GM18907 (cell line): ENCODE measurements around the gene YTHDF2.
"Not testable (repeated sequence)": the region's sequence is repeated elsewhere in the genome, so short reads cannot be mapped to it uniquely, and the experiment has no call there.

Source experiments
- ATAC-seq: cut with Tn5 transposase; IDR thresholded peaks from one replicate; pipeline ENCODE4 v1.9.1; 2021; ENCODE audit warnings: mild to moderate bottlenecking, moderate library complexity; ENCODE audit not compliant: unreplicated experiment

Gene YTHDF2

DNA sequence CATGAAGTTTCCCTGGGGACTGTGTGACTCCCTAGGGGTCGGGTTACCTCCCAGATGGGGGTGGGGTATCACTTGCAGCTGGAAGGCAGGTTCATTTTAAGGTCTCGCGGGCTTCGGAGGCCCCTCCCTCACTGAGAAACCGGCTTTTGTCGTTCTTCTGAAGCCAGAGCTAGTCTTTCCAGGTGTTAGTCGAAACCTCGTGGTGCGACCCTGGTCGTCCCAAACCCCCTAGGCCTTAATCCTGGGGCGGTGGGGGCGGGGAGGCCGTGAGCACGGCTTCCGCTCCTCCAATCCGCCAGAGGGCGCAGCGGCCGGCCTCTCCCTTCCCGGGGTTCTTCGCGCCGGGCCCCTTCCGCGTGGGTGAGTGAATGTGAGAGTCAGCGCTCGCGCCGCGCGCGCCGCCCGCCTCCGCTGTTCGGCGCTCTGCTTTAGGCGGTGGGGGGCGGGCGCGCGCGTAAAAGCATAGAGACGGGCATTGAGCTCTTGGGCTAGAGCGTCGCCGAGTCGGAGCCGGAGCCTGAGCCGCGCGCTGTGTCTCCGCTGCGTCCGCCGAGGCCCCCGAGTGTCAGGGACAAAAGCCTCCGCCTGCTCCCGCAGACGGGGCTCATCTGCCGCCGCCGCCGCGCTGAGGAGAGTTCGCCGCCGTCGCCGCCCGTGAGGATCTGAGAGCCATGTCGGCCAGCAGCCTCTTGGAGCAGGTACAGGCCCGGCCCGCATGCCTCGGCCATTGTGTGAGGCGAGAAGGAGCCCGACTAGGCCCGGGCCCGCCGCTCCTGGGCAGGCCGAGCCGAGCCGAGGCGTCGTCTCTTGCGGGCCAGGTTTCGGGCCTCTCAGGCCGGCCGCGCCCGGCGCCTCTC lies at the start of gene YTHDF2:
TSS of gene YTHDF2 (plus strand) at position 491 of the 857 bp plus-strand sequence. CDS start at position 672, 181 bp downstream.
- peak; percentile 90 for ATAC-seq

DNA sequence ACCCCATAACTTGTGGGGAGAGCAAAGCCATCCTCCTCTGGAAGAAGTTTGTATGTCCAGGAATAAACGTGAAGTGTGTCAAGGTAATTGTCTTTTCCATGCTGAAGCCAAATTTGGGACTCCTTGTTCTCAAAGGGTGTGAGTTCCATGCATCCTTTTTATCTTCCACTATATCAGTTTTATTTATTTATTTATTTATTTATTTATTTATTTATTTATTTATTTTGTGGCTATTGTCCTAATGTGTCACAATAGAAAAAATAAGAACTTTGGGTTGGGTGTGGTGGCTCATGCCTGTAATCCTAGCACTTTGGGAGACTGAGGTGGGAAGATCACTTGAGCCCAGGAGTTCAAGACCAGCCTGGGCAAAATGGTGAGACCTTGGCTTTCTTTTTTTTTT lies 45.1 kb upstream of the YTHDF2 start:
- ATAC-seq = not testable (repeated sequence)

DNA sequence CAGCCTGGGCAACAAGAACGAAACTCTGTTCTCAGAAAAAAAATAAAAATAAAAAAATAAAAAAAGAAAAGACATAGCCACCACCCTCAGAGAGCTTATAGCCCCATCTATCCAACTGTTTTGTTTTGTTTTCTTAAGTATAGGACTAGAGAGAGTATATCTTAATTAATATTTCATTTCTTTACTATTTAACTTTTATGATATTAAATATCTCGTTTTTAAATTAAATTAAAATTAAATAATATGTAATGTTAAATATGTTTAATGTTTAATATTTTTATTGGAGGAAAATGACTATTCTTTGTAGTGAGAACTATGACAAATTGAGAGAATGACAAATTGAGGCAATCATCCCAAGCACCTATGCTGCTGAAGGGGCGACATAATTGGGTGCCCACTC lies 33.1 kb upstream of the YTHDF2 start:
- ATAC-seq = no peak

DNA sequence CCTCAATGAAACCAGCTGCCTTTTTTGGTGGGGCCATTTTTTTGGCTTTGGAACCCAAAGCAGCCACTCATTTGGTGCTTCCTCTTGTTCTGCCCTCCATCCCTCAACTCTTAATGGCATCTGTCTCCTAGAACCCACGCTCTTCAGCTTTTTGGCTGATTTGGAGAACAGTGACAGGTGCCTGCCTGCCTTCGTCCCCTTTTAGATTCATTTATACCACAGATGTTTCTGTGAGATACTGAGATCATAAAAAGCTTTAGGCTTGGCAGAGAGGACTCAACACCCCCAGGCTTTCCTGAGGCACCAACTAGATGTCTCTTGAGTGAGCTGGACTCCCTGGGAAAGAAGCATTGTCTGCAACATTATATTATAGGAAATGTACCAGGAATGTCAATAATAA lies 20.4 kb upstream of the YTHDF2 start:
- no peak for ATAC-seq

- ATAC-seq = no peak
These were observed 18.6 kb upstream of the YTHDF2 start for GRCh38 chr1:28718166-28718565.

DNA sequence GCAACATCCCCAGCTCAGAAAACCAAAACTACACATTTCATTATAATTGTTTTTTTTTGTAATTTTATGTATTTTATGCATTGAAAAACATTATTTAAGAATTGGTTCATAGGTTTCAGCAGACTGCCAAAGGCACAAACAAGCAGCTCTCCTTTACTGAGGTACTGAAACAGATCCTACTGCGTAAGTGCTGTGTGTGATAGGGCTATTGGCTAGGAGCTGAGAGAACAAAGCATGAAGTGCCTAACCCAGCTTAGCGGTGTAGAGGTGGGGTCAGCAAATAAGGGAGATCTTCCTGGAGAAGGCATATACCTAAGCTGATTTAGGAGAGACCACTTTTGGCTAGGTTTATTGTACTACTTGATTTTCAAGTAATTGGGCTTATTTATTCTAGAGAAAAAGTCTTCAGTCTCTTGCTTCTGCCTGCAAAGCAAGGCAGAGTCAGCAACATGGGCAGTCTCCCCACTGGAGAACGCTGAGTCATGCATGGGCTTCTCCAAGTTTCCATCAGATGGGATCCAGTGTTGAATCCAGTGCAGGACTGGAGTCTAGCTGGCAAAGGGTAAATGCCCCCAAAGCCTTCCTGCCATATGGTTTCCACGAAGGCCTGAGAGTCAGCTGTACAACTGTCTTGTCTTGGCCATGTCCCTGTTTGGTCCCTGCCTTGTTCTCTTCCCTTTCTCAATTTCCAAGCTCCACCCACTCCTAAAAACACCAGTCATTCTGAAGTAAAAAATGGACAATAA lies 18.0 kb upstream of the YTHDF2 start:
- no peak for ATAC-seq

GRCh38 chr1:28719332-28719619 lies 17.5 kb upstream of the YTHDF2 start:
- ATAC-seq = no peak

- ATAC-seq = no peak
These were observed 16.4 kb upstream of the YTHDF2 start for GRCh38 chr1:28720376-28720775.

DNA sequence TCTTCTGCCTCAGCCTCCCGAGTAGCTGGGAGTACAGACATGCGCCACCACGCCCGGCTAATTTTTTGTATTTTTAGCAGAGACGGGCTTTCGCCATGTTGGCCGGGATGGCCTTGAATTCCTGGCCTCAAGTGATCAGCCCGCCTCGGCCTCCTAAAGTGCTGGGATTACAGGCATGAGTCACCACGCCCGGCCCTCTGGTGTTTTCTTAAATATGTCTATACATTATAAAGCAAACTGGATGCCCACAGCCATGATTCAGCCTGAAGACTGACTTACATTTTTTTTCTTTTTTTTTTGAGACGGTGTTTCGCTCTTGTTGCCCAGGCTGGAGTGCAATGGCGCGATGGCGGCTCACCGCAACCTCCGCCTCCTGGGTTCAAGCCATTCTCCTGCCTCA lies 14.8 kb upstream of the YTHDF2 start:
- not testable (repeated sequence) for ATAC-seq

- not testable (repeated sequence) for ATAC-seq
These were observed 11.4 kb upstream of the YTHDF2 start for GRCh38 chr1:28725365-28725764.

- ATAC-seq = no peak
These were observed 735 bp upstream of the YTHDF2 start for GRCh38 chr1:28735961-28736449.

DNA sequence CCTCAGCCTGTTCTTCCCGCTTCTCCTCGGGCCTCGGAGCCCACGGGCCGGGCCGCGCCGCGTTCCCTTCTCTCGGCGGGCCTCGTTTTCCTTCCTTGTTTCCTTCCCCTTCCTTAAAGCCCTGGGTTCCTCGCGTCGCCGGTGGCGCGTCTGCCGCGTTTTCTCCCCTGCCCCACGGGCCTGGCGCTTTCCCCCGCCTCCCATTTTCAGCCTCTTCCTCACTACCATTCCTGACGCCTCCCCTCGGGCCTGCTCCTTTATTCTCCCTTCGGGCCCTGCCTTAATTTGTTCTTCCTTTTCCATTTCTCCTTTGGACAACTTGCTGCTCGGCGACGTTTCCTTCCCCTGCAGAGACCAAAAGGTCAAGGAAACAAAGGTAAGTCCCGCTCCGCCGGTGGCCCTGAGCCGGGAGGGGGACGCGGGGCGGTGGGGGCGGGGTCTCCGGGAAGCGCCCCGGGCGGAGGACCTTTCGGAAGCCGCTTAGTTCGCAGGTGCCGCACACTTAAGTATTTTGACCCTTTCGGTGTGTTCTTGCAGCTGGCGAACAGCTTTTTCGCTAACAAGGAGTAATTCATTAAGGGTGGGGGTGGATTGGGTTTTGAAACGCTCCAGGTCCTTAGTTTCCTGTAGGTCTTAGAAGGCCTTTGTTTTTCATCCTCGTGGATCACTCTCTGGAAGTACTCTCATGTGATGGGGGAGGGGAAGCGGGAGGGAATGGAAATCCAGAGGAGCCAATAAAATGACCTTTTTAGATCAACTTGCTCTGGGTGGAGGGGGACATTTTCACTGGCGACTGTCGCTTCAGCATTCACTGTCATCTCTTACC lies 780 bp downstream of the YTHDF2 start:
- ATAC-seq = peak; percentile 23

GRCh38 chr1:28740118-28740517 lies 3.4 kb downstream of the YTHDF2 start:
- no peak for ATAC-seq

GRCh38 chr1:28744184-28744583 lies 7.4 kb downstream of the YTHDF2 start:
- no peak for ATAC-seq

GRCh38 chr1:28745653-28746173 lies 9.0 kb downstream of the YTHDF2 start:
- no peak for ATAC-seq

GRCh38 chr1:28750330-28750729 lies 13.6 kb downstream of the YTHDF2 start:
- ATAC-seq = no peak

DNA sequence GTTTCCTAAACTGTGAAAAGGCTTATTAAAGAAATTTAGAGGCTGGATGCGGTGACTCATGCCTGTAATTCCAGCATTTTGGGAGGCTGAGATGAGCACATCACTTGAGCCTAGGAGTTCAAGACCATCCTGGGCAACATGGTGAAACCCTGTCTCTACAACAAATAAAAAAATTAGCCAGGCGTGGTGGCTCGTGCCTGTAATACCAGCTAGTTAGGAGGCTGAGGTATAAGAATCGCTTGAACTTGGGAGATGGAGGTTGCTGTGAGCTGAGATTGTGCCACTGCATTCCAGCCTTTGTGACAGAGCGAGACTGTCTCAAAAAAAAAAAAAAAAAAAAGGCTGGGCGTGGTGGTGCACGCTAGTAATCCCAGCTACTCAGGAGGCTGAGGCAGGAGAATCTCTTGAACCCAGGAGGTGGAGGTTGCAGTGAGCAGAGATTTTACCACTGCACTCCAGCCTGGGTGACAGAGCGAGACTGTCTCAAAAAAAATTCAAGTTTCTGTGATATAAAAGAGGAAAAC lies 14.1 kb downstream of the YTHDF2 start:
- not testable (repeated sequence) for ATAC-seq

DNA sequence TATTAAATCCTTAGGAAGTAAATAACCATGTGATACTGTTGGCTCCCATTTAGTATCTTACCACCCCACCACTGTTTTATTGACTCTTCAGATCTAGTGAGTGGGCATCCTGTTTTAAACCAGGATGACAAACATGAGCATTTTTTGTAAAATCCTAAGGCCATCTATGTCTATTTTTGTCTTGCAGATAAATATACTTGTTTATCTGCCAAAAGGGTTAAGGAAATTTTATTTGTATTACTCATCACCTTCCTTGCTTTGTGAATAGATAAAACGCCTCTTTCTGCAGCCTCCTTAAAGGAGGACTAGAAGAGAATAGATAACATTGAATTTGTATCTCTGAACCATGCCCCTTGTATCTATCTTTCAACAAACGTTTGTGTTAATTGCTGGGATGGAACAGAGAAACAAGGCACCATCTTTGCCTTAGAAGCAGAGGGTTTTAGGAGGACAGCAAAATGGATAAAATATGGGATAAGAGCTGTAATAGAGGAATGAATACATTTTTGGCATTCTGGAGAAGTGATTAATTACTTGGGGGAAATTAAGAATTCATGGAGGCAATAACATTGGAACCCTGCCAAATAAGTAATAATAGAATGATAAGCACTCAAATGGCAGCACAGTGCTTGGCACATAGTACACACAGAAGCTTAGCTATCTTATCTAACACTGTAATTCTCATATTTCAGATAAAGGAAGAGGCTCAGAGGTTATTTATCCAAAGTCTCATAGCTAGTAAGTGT lies 14.7 kb downstream of the YTHDF2 start:
- no peak for ATAC-seq

- no peak for ATAC-seq
These were observed 19.0 kb downstream of the YTHDF2 start for GRCh38 chr1:28755701-28756100.

DNA sequence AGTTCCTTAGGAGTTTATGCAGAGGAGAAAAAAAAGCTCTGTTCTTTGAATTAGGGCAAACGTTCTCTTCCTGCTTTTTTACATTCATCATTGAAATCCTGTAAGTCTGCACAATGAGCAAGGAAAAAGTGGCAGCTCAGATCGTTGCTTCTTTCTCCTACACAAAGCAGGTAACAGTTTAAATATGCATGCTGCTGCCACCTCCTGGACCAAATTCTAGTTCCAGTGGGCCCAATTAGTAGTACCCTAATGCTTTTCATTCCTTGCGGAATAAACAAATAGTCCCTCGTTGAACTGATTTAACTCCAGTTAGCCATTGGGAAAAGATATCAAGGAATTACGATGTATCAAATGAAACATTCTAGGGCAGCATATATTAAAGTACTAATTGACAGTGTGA lies 20.1 kb downstream of the YTHDF2 start:
- no peak for ATAC-seq
